TTC549 (cell line): ENCODE data around the gene AFG1L.
"Not testable (repeated sequence)": the region's sequence is repeated elsewhere in the genome, so short reads cannot be mapped to it uniquely, and the experiment has no call there.

Experiments
- FAIRE-seq: peaks from 2 replicates; lab custom pipeline; 2012; peaks lifted over from hg19 to GRCh38; lab: Jason Lieb, UNC

The AFG1L gene

DNA sequence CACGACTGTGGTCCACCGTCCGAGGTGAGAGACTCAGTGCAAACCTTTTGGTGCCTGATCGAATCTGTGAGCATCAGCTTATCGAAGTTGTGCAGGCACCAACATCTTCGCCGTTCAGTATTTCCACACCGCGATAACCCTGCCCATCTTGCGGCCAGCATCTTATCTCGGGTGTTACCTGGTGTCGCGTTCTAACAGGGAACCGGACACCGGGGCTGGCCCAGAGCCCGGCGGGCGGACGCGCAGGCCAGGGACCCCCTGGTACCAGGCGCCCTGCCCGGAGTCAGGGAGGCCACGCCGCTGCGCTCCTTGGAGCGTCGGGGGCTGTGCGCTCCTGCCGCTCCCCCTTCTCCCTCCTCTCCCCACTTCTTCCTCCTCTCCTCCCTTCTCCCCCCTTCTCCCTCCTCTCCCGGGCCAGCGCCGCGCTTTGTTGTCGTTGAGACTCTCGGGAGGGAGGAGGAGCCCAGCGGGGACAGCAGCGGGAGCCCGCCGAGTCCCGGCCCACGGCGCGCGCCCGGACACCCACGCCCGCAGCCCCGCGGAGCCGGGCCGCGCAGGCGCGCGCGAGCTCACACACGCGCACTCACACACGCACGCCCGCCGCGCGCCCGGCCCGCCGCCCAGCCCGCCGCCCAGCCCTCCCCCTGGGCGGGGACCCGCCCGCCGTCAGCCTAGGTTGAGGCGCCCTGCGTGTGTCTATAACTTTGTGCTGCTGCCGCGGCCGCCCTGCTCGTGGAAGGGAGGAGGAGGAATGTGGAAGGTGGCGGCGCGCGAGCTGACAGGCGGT, 264.4 kb downstream of the AFG1L start:
- no peak for FAIRE-seq

DNA sequence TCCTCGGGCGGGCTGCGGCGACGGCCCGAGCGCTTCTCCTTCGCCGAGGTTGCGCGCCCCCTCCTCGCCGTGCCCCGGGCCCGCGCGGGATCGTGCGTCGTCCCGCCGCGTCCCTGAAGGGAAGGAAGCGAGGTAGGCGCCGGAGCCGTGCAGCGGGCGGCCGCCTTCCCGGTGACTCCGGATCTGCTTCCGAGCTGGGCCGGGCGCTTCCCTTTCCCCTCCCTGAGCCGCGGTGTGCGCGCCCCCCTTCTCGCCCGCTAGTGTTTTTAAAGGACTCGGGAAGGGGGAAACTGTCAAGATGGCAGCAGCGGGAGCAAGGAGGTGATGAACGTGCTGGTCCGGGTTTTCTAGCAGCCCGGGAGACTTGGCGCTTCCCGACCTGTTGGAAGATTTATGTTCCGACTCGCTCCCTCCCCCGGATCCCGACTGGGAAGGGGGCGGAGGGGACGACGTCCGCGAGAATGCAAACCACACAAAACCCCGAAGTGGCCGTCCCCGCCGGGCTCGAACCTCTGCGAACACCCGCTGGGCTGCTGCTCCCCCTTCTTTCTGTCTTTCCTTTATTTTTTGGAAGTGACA, 265.1 kb downstream of the AFG1L start:
- FAIRE-seq, result no peak

DNA sequence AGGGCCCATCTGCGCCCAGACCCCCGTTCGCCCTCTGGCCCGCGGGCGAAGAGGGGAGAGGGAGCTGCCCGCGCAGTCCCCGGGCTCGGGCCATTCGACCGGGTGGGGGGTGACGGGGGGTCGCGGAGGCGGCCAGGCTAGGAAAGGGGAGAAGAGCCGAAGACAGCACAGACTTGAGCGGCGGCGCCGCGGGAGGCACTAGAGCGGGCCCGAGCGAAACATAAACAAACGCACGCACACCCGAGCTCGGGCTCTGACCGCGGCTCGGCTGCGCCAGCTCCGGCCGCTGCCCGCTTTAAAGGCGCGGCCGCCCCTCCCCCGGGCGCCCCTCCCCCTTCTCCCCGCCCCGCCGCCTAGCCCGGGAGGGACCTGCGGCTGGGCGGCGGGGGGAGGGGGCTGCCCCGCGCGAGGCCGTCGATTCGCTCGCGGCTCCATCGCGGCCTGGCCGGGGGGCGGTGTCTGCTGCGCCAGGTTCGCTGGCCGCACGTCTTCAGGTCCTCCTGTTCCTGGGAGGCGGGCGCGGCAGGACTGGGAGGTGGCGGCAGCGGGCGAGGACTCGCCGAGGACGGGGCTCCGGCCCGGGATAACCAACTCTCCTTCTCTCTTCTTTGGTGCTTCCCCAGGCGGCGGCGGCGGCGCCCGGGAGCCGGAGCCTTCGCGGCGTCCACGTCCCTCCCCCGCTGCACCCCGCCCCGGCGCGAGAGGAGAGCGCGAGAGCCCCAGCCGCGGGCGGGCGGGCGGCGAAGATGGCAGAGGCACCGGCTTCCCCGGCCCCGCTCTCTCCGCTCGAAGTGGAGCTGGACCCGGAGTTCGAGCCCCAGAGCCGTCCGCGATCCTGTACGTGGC, 265.8 kb downstream of the AFG1L start, which contains the start of gene FOXO3:
FOXO3 (plus strand) TSS at position 455 of the 846 bp plus-strand sequence; CDS start at position 747, 292 bp downstream.
- no peak for FAIRE-seq

DNA sequence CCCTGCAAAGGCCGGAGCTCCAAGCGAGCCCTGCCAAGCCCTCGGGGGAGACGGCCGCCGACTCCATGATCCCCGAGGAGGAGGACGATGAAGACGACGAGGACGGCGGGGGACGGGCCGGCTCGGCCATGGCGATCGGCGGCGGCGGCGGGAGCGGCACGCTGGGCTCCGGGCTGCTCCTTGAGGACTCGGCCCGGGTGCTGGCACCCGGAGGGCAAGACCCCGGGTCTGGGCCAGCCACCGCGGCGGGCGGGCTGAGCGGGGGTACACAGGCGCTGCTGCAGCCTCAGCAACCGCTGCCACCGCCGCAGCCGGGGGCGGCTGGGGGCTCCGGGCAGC, 266.4 kb downstream of the AFG1L start:
- FAIRE-seq, result not testable (repeated sequence)

DNA sequence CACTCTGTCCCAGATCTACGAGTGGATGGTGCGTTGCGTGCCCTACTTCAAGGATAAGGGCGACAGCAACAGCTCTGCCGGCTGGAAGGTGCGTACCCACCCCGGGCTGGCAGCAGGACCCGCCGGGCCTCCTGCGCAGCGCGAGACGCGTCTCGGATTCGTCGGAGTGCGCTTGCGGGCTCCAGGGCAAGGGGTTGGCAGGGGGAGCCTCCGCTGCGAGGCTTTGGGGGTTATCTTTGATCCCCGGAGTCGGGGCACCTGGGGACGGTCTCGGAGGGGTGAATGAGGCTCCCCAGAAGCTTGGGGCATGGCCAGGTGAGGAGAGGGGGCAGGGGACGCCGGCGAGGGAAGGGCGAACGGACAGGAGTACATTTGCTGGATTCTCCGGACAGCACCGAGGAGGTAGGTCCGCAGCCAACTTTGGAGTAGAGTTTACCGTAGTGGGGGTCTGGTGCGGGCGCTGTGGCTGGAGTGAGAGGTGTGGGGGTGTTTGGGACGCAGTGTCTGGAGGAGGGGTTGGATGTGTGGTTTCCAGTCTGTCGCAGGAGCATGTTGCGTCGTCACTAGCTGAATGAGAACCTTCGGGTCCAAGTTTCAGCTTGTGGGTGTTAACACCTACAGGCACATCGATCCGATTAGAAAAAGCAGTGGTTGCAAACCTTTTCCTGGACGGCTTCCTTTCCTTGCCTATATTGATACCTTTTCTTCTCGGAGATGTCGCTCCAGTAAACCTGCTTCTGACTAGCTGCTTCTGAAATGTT, 267.1 kb downstream of the AFG1L start:
- no peak for FAIRE-seq

DNA sequence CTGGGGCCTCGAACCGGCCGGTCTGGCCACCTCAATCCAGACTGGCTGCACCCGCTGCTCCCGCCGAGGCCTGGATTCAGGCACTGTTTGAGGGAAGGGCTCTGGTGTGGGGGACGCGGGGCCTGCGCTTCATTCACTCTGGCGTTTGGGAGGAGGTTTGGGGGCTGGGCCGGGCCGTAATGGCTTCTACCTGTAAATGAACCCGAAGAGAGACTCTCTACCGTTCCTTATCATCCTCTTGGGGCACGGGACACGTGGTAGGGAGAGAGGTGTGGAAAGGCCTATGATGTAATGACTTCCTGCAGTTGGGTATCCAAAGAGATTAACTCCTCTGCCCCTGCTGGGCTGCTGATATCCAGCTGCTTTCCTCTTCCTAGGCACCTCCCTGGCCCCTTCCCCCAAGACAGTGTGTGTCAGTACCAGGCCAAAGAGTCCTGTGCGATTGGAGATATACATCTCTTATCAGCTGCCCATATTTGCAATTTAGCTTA, 267.7 kb downstream of the AFG1L start:
- FAIRE-seq, result no peak

DNA sequence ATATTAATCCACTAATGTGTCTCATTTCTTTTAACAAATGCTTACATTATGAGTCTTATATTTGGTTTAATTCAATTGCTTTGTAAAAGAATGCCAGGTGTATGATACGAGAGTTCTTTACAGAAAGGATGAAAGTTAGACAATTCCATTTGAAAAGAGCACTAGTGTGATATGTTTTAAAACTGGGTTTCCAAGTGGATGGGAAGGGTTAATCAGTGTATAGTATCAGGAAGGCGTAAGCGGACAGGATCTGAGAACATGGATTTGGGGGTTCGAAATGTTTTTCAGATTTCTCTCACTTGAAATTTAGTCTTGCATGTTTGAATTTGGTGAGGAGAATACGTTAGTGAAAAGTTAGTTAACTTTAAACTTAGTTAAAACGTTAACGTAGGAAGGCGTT, 268.4 kb downstream of the AFG1L start:
- FAIRE-seq, result no peak

DNA sequence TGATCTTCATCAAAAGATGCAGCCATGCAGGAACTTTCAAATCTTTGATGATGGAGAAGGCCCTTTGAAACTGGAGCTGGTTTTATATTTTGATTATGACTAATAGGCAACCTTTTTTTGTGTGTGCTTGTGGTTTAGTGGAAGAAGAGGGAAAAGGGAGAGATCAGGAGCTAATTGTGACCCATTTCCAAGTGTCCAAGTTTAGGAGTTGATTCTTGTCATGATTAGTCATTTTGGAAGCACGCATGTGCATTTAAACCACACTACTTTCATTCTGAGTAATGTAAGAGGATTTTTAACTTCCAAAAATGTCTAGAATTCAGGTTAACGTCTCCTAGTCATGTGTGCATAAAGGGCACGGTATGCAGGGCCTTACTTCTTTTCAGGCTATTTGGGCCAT, 269.3 kb downstream of the AFG1L start:
- FAIRE-seq, result no peak

DNA sequence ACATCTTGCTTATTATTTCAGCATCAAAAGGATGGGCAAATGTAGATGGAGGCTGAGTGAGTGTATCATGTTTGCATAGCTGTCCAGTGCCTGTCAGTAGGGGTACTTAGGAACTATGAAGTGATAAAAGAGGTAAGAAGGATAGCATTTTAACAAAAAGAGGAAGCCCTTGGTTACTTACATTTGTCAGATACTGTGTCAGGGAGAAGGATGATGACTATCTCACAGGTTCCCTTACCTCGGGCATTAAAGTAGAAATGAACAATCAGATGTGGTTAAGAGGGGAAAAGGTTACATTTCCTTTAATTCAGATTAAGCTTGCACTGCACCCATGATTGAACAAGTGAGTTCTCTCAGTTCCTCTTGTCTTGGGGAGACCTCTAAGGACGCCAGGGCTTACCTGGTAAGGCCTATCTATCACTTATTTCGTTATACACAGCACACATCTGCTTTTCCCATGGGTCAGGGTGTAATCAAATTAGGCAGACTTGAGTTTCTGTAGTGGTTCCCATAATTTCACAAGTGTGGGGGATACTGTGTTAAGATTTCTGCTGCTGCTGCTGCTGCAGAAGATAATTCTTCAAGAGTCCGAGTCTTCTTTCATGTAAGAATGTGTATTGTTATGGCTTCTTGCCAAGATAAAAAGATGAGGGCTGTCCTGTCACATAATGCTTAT, 270.4 kb downstream of the AFG1L start:
- no peak for FAIRE-seq

DNA sequence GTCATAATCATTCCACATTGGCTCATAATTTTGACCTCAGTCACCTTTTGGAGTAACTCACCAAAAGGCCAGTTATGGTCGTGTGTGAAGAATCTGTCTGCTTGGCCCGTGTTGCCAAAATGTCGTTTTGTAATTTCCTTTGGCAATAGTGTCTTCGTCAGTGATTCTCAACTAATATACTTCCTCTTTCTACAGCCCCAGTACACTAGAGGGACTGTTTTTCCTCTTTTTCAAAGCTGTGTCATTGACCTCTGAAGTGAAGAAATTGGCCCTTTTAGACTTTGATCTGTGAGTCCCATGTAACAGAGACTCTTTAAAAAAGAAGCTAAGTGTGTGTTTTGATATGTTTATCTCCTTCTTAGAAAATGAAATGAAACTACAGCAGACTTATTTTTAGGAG, 271.0 kb downstream of the AFG1L start:
- no peak for FAIRE-seq

DNA sequence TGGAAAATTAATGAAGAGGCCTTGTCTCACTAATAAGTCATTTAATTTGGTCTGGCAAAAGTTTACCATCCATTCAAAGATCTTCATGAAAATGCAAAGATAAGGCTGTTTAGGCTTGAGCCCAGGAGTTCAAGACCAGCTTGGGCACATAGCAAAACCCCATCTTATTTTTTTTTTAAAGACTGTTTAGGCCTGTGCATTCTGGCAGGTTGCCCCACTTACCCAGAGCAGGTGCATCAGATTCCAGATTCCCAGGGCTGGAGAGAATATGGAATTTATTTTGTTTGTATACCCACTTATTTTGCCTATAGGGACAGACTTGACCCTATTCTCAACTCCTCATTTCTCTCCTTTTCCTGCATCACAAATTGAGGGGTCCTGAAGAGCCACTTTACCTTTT, 271.6 kb downstream of the AFG1L start:
- FAIRE-seq, result no peak

DNA sequence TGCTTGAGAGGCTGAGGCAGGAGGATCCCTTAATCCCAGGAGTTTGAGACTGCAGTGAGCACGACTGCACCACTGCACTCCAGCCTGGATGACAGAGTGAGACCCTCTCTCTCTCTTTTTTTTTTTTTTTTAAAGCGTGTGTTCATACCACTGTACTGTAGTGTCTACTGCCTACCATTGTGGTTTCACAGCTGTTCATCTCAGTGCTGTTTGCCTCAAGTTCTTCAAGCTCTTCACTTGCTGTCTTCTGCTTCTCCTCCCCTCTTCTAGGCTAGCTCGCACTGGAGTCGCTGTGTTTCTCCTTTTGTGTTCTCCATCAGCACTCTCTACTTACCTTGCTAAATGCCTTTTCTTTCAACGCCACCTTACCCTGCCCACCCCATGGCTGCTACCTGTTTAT, 273.2 kb downstream of the AFG1L start:
- no peak for FAIRE-seq

DNA sequence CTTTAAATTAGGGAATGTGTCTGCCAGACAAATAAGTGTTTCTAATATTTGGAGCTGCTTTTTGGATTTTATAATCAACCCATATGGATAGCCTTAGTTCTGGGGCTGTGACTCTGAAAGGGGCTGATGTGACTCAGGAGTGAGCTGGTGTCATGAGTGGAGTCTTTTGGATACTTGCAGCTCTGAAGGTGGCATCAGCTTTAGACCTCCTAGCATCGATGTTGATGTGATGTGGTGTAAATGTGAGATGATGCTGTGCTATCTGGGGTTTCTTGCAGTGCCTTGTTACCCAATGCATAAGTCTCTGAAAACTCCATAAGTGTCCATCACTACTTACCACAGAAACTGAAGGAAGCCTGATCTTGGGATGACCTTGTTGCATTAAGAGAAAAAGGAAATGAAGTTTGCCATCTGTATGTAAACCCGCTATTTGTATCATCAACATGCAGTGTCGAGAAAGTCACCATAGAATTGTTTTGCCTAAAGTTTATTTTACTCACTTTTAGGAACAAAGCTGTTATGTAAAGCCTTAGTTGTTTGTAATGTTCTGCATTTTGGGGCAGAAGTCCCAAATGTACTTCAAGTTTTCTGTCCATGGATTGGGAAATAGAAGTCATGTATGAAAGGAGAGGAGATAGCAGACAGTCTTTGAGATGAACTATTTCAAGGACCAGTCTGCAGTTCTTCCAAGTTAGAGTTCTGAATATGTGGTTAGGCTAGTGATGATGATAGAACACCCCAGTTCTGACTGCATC, 273.9 kb downstream of the AFG1L start:
- no peak for FAIRE-seq

DNA sequence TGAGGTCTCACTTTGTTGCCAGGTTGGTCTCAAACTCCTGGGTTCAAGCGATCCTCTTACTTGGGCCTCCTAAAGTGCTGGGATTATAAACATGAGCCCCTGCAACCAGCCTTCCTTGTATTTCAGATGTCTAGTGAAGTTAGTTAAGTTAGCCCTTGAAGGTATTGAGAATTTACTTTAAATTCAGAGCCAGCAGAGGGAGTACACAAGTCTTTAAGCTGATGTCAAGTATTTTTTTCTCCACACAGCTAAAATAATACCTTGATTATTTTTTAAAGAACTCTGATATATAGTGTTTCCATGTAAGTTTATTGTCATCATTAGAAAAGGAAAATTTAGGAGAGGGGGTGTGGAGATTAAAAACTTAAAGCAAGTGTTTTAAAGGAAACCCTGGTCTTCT, 275.7 kb downstream of the AFG1L start:
- FAIRE-seq, result no peak

DNA sequence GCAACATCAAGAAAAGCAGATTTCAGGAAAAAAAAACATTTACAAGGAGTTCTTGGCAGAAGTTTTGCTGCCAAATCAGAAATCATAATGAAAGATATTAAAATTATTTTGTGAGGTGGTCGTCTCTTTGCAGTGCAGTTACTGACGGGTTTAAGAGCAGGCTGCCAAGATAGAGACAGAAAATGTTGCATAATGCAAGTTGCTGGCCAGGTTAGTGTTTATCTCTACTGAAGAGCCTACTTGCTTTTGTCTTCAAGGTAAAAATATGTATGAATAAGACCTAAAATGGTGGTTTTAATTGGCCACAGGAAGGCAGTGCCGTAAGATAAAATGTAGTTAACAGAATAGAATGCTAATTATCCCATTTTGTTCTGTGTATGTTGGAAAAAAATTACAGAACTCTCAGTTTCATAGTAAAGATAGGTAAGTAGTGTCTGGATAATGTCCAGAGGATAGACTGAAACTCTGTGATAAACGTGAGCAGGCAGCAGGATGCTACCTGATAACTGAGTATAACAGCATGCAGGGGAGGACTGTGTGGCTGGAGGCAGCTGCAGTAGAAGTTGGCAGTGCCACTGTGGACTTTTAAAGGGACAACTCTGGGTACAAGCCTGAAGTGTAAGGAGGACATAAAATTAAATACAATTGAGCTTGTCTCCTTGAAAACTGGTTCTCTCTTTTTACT, 279.7 kb downstream of the AFG1L start:
- FAIRE-seq, result no peak
